GM21723 (cell line): ENCODE measurements around the gene CCDC73.
"Not testable (repeated sequence)": the region's sequence is repeated elsewhere in the genome, so short reads cannot be mapped to it uniquely, and the experiment has no call there.

Experiments
- ATAC-seq: cut with Tn5 transposase; IDR thresholded peaks from one replicate; pipeline ENCODE4 v1.9.1; 2021; ENCODE audit warnings: mild to moderate bottlenecking, moderate library complexity; ENCODE audit not compliant: unreplicated experiment

The CCDC73 gene

GRCh38 chr11:32597921-32598320 lies 196.5 kb downstream of the CCDC73 start:
- ATAC-seq: no peak

GRCh38 chr11:32596114-32596513 lies 198.3 kb downstream of the CCDC73 start:
- ATAC-seq: not testable (repeated sequence)

GRCh38 chr11:32594272-32594671 lies 200.2 kb downstream of the CCDC73 start:
- ATAC-seq: no peak

- ATAC-seq: no peak
Measured at GRCh38 chr11:32586576-32587190, 207.8 kb downstream of the CCDC73 start.

- no peak for ATAC-seq
Measured at GRCh38 chr11:32584921-32585320, 209.5 kb downstream of the CCDC73 start.

GRCh38 chr11:32583459-32584271 lies 210.8 kb downstream of the CCDC73 start, which contains the start of gene EIF3M:
EIF3M (plus strand) TSS chr11:32583831; CDS start chr11:32583888, 57 bp downstream.
- peak; percentile 98 for ATAC-seq

GRCh38 chr11:32581556-32581955 lies 212.9 kb downstream of the CCDC73 start:
- ATAC-seq: no peak

- ATAC-seq: no peak
Measured at GRCh38 chr11:32580967-32581366, 213.5 kb downstream of the CCDC73 start.

GRCh38 chr11:32576456-32576855 lies 218.0 kb downstream of the CCDC73 start:
- no peak for ATAC-seq

- ATAC-seq: no peak
Measured at GRCh38 chr11:32575070-32575469, 219.4 kb downstream of the CCDC73 start.

GRCh38 chr11:32574421-32574820 lies 220.0 kb downstream of the CCDC73 start:
- ATAC-seq: no peak

GRCh38 chr11:32573228-32573627 lies 221.2 kb downstream of the CCDC73 start:
- ATAC-seq: no peak

- ATAC-seq: no peak
Measured at GRCh38 chr11:32571039-32571438, 223.4 kb downstream of the CCDC73 start.

GRCh38 chr11:32569313-32569881 lies 225.1 kb downstream of the CCDC73 start:
- no peak for ATAC-seq

- ATAC-seq: no peak
Measured at GRCh38 chr11:32567154-32567553, 227.3 kb downstream of the CCDC73 start.

GRCh38 chr11:32566517-32566916 lies 227.9 kb downstream of the CCDC73 start:
- ATAC-seq: no peak

GRCh38 chr11:32563600-32563959 lies 230.9 kb downstream of the CCDC73 start:
- no peak for ATAC-seq

GRCh38 chr11:32562839-32563599 lies 231.4 kb downstream of the CCDC73 start:
- no peak for ATAC-seq

- ATAC-seq: no peak
Measured at GRCh38 chr11:32561835-32562234, 232.6 kb downstream of the CCDC73 start.

- no peak for ATAC-seq
Measured at GRCh38 chr11:32555895-32556294, 238.6 kb downstream of the CCDC73 start.

- no peak for ATAC-seq
Measured at GRCh38 chr11:32555091-32555490, 239.4 kb downstream of the CCDC73 start.
